ENCODE measurements around the gene ATOX1. TPM values are rescaled to one million over a fixed set of nuclear protein-coding genes. Genes with fewer than 3 reads are reported as not detected.

ATOX1 gene
- total RNA-seq, 2 donors from 2014 or later: 32.9 to 36.8 TPM

DNA sequence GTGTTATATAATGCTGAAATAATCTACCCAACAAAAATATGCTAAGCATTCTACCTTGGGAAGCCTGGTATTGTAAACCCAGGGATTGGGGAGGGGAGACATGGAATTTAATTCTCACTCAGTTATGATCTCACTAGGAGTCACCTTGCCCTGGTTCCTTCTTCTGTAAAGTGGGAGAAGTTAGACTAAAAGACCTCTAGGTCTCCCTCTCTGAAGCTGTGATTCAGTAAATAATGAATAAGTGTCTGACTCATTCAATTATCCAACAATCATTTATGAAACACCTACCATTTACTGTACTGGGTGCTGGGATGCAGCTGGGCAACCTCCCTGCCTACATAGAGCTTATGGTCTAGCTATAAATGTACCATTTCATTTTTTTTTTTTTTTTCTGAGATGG, 51.5 kb downstream of the ATOX1 start:
- no peak overlapping the region for H3K4me3 ChIP-seq
- peaks cover 7 to 8% of the 10 kb centered on the region in 2 donors for H3K4me1 ChIP-seq (ENCODE audit: control insufficient read depth in 1 of 2, low read depth in 2 of 2)
- H3K36me3 ChIP-seq: no peaks in the 10 kb centered on the region
- DNase-seq (ENCODE audit: low spot score) (no peak), ATAC-seq (ENCODE audit: insufficient number of reproducible peaks, low FRiP score, low read depth) (no peak)
- peak overlapping the region in 1 of 2 donors; percentile 8 for H3K27ac ChIP-seq
- H3K9me3 ChIP-seq: no peaks in the 10 kb centered on the region
- TF ChIP-seq CTCF (IDR thresholded peaks at IDR 0.05): no peak
- no peaks in the 10 kb centered on the region for H3K27me3 ChIP-seq (replicated peaks; ENCODE audit: insufficient read depth)

GRCh38 chr5:151703780-151704179, 54.7 kb downstream of the ATOX1 start:
- Histone ChIP-seq H3K9me3 (no peaks in the 10 kb centered on the region), H3K36me3 (no peaks in the 10 kb centered on the region), H3K27ac (no peak overlapping the region), H3K4me1 (ENCODE audit: control insufficient read depth in 1 of 2, low read depth in 2 of 2) (peaks cover 23 to 33% of the 10 kb centered on the region in 2 donors), H3K27me3 (replicated peaks; ENCODE audit: insufficient read depth) (no peaks in the 10 kb centered on the region), H3K4me3 (no peak overlapping the region)
- no peak for DNase-seq (ENCODE audit: low spot score)
- no peak for TF ChIP-seq CTCF (IDR thresholded peaks at IDR 0.05)
- no peak for ATAC-seq (ENCODE audit: insufficient number of reproducible peaks, low FRiP score, low read depth)

DNA sequence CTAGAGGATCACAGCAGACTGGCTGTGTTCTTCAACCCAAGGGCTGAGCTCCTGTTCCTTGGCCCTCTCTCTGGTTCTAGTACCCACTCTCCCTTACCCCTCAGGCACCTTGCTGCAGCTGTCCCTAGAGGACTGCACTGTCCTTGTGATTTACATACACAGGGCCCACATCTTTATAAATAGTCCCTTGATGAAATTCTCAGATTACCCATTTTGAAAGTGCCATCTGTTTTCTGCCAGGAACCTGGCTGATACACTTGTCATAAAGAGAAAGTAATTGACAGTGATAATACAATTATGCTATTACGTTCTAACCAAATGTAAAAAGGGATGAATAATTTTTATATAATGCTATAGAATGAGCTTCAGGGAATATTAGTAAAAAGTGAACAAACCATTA, 55.2 kb downstream of the ATOX1 start:
- no peak for ATAC-seq (ENCODE audit: insufficient number of reproducible peaks, low FRiP score, low read depth)
- peak overlapping the region; percentile 69 to 85 for H3K27ac ChIP-seq

DNA sequence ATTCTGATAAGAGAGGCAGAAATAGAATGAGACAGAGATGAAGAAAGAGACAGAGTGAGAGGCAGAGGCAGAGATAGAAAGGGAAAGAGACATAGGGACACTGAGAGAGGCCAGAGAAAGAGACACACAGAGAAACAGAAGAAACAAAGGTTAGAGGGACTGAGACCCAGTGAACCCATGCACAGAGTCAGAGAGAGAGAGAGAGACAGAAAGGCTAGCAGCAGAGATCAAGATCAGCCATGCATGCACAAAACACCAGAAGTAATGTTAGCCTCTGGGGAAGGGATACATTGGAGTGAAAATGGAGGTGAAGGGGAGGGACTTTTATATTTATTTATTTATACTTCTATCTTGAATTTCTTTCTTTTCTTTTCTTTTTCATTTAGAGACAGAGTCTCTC, 57.6 kb downstream of the ATOX1 start:
- no peak for TF ChIP-seq CTCF (IDR thresholded peaks at IDR 0.05)
- Histone ChIP-seq H3K36me3 (no peaks in the 10 kb centered on the region), H3K9me3 (no peaks in the 10 kb centered on the region), H3K27ac (peak overlapping the region; percentile 15 to 97), H3K4me3 (no peak overlapping the region), H3K27me3 (replicated peaks; ENCODE audit: insufficient read depth) (no peaks in the 10 kb centered on the region), H3K4me1 (ENCODE audit: control insufficient read depth in 1 of 2, low read depth in 2 of 2) (peaks cover 35 to 63% of the 10 kb centered on the region in 2 donors)
- no peak for DNase-seq (ENCODE audit: low spot score)
- ATAC-seq (ENCODE audit: insufficient number of reproducible peaks, low FRiP score, low read depth): no peak

More for the DNA sequence above, 55.2 kb downstream of the ATOX1 start:
- Histone ChIP-seq H3K4me1 (ENCODE audit: control insufficient read depth in 1 of 2, low read depth in 2 of 2) (peaks cover 28 to 39% of the 10 kb centered on the region in 2 donors), H3K36me3 (no peaks in the 10 kb centered on the region), H3K9me3 (no peaks in the 10 kb centered on the region), H3K4me3 (no peak overlapping the region), H3K27me3 (replicated peaks; ENCODE audit: insufficient read depth) (no peaks in the 10 kb centered on the region)
- DNase-seq (ENCODE audit: low spot score): no peak
- TF ChIP-seq CTCF (IDR thresholded peaks at IDR 0.05): no peak

DNA sequence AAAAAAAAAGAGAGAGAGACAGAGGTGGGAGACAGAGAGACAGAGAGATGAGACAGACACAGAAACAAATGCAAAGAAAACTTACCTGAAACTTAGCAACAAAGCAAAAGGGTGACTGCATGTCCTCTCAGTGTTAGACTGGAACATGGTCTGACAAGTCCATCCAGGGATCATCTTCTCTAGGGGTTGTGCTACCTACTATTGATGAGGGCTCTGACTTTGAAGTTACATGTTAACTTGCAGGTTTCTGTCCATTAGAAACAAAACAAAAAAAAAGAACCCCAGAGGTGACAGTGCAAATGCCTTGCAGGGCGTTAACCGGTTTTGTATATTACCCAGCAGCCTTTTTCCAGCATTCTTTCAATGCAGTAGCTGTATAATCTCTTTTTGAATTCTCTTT, 58.1 kb downstream of the ATOX1 start:
- Histone ChIP-seq H3K36me3 (no peaks in the 10 kb centered on the region), H3K4me1 (ENCODE audit: control insufficient read depth in 1 of 2, low read depth in 2 of 2) (peaks cover 40 to 68% of the 10 kb centered on the region in 2 donors), H3K4me3 (no peak overlapping the region), H3K9me3 (no peaks in the 10 kb centered on the region), H3K27ac (peak overlapping the region; percentile 97 to 98), H3K27me3 (replicated peaks; ENCODE audit: insufficient read depth) (no peaks in the 10 kb centered on the region)
- no peak for ATAC-seq (ENCODE audit: insufficient number of reproducible peaks, low FRiP score, low read depth)
- no peak for DNase-seq (ENCODE audit: low spot score)
- no peak for TF ChIP-seq CTCF (IDR thresholded peaks at IDR 0.05)
